Measurements from ENCODE around the gene ZNF181.
"Not testable (repeated sequence)": the region's sequence is repeated elsewhere in the genome, so short reads cannot be mapped to it uniquely, and the experiment has no call there.

The ZNF181 gene

GRCh38 chr19:34733746-34734536 lies at the start of gene ZNF181:
Gene ZNF181 (plus strand): TSS chr19:34734243. CDS start chr19:34735038, 795 bp downstream.
- peak; percentile 82 for DNase-seq (ENCODE audit: low spot score)

- DNase-seq (ENCODE audit: low spot score), result not testable (repeated sequence)
Measured at GRCh38 chr19:34685266-34685665, 48.8 kb upstream of the ZNF181 start.

- DNase-seq (ENCODE audit: low spot score), result no peak
Measured at GRCh38 chr19:34686455-34686854, 47.6 kb upstream of the ZNF181 start.

DNA sequence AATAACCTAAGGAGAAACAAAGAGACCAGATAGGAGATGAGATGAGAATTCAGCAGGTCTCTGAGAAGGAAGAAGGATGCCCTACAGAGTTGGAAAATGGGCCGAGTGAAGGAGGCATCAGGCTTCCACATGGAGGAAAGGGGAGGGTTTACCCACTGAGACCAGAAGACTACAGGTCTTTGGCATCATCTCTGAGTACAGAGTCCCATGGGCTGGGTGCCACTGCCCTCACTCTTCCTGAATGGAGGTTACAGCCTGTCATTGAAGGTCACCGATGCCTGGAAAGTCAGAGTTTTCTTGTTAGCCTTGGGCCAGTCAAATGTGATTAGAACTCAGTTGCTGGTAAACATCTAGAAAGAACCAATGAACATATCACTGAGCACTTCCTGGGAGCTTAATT lies 46.7 kb upstream of the ZNF181 start:
- no peak for DNase-seq (ENCODE audit: low spot score)

GRCh38 chr19:34688592-34688991 lies 45.5 kb upstream of the ZNF181 start:
- no peak for DNase-seq (ENCODE audit: low spot score)

DNA sequence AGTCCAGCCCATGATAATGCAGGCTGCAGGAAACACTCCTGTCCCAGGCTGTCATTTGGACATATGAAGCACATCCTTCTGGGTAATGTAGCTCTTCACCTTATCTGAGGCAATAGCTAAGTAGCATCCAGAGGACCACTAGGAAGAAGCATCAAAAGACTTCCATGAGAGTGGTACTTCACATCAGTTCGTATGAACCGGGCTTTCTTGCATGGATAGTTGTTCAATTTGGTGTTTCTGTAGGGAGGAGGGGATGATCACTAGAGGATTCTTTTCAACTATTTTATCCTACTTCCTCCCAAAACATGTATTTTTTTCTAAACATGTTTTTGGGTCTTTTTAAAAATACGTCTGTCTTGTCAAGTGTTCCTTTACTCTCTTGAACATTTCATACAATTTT lies 43.7 kb upstream of the ZNF181 start:
- DNase-seq (ENCODE audit: low spot score), result no peak

DNA sequence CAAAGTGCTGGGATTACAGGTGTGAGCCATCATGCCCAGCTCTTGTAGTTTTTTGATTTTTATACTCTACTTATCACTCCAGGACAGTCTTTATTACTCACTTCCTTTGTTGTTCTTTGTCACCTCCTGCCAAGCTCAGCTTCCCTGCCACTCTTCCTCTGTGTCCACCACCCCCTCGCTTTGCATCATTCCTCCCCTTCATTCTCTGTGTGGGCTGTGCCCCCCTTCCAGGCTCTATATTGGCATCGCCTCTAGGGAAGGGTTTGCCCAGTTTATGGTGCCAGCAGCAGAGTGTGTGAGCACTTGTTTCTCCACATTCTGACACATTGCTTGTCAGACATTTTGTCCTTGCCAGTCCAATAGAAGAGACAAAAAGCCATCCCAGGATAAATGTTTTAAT lies 41.5 kb upstream of the ZNF181 start:
- peak; percentile 29 for DNase-seq (ENCODE audit: low spot score)

GRCh38 chr19:34707661-34708060 lies 26.4 kb upstream of the ZNF181 start:
- DNase-seq (ENCODE audit: low spot score), result no peak

DNA sequence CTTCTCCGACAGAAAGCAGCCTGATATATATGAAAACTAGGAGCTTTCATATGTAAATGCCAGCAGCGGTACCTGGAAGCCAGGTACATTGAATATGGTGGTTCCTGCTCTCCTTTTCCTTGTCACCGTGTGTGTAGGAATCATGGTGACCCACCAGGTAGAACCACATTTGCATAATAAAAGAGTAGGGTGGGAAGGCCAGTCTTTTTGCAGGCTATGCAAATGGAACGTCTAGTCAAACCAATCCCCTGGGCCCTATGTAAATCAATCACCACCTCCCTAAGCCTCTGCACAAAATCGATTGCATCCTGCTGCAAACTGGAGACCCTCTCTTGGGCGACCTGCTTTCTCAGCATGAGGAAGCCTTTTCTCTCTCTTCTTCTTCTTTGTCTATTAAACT lies 22.2 kb upstream of the ZNF181 start:
- DNase-seq (ENCODE audit: low spot score), result no peak

DNA sequence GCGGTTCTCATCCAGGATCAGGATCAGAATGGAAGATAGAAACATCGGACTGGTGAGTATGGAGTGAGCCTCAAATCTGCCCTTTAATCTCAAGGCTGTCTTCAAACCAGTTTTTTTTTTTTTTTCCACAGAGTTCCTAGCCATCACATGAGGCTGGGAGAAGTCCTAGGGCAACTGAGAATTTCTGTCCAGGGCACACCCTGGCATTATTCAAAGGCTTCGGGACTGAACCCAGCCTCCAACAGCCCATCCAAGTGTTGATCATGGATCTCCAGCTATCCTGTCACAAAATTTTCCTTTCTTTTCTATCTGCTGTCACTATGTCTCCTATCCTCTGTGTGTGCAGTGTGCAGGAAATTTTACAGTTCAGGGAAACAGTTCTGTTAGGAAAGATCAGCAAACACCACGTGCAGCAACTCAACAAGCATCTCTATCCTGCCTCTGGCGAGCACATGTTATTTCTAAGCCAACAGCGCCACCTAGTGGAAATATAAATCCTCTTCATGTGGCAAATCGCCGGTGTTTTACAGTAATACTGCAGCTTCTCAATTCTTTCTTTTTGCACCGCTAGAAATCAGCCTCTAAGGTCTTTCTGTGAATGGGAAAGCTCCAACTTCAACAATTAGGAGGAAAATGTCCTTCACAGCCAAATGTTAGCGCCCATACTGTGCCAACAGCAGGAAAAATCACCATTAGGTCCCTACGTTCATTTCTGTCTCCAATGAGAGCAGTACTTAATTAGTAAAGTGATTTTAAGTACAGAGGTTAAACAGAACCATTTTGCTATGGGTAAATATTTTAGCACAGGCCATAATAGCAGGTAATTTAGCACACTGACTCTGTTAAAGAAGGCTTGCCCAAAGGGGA lies 21.4 kb upstream of the ZNF181 start:
- DNase-seq (ENCODE audit: low spot score), result peak; percentile 63

DNA sequence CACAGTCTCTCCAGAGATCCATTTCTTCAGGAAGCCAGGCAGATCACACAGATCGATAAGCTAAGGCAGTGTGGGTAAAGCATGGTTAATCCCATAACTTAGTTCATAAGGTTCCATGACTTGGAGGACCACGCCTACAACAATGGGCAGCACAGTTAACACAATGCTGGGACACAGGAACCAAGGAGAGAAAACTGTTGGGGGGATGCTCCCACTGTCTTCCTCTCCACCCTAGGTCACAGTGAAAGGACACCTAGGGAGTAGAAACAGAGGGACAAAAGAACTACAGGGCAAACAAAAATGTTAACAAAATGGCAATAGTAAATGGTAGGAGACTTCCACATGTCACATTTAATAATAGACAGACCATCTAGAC lies 20.8 kb upstream of the ZNF181 start:
- no peak for DNase-seq (ENCODE audit: low spot score)

- DNase-seq (ENCODE audit: low spot score), result no peak
Measured at GRCh38 chr19:34715357-34715756, 18.7 kb upstream of the ZNF181 start.

DNA sequence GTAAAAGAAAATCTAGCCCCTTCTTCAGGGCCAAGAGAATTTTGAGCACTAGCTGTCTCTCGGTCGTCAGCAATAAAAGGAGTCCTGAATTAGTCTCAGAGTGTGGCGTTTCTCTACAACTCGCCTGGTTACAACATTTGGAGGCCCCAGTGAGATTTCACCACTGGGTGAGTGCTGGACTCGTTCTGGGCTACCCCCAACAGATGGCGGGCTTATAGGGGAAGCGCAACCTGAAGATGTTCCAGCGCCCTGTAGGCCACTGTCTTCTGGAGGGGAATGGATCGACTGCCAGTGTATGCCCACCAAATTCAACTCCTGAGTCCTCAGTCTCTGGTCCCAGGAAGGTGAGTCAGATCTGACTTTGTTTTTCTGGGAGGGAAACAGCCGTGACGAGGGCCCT lies 11.7 kb upstream of the ZNF181 start:
- DNase-seq (ENCODE audit: low spot score), result no peak

GRCh38 chr19:34725400-34725799 lies 8.6 kb upstream of the ZNF181 start:
- no peak for DNase-seq (ENCODE audit: low spot score)

GRCh38 chr19:34731019-34731829 lies 2.8 kb upstream of the ZNF181 start:
- DNase-seq (ENCODE audit: low spot score), result no peak

- no peak for DNase-seq (ENCODE audit: low spot score)
Measured at GRCh38 chr19:34731964-34732363, 2.1 kb upstream of the ZNF181 start.

GRCh38 chr19:34732612-34733211 lies 1.3 kb upstream of the ZNF181 start:
- DNase-seq (ENCODE audit: low spot score), result no peak

DNA sequence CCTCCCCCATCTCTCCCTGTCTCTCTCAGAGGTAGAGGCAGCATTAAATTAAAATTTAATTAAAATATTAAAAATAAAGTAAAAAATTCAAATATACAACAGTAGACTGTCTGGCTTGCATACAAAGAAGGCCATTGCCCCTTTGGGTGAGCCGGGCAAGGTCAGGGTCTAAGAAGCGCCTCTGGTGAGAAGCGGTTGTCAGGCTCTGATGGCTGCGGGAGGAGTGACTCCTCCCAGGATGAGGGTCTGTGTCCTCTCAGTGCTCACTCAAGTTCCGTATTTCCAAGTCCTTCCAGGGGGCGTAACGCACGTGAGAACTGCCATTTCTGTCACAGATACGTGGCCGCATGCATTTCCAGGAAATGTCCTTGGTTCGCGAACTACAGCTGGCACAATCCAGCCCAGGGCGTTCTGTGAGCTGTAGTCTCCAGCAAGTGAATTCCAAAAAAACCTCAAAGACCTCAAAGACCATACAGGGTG lies 737 bp upstream of the ZNF181 start:
- no peak for DNase-seq (ENCODE audit: low spot score)

DNA sequence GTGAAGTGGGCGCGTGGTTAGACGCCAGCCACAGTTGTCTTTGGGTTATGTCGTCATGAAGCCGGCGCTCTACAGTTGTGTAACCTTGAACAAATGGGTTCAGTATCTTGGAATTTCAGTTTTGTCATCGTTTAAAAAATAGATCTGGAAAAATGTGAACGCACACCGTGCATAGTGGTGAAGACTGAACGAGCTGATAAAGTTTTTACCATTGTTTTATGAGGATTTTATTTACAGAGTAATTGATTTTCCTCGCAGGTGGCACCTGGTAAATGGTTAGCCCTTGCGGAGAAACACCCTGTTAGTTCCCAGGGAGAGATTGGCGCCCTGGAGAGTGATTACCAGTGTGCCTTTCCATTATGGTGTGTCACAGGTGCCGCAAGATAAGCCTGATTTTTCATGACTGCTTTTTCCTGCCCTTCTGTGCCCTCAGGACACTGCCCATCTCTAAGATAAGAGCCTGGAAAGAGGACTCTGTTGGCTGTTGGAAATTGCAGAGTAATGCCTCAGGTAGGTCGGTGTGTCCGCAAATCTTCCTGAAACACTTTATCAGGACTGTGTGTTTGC lies 577 bp downstream of the ZNF181 start:
- no peak for DNase-seq (ENCODE audit: low spot score)

DNA sequence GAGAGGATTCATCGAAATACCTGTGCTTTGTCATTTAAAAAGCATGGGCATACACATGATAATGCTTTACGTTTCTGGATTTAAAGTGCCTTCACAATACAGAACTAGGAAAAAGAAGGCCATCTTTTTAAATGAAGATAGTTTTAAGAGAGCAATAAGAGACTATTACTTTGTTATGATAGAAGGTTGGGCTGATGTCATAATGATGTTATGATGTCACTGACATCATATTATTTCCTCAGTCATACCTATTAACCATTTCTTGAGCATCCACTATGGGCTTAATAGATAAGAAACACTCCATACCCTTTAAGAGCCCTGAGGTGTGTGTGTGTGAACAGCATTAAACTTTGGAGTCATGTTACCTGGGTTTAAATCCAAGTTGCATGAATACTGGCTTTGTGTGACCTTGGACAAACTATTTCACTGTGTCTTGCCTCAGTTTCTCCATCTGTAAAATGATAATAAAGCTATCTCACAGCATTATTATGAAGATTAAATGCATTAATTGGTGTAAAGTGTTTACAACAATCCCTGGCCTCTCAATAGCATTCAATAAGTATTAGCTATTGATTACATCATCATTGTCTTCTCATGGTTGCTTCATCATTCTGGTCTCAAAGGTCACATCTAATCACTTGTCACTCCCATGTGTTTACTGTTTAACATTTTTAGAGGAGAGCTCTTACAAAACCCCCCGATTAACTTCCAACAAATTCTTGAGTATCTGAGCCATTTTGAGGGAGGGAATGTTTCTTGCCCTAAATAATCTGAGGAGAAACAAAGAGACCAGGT lies 11.1 kb downstream of the ZNF181 start:
- DNase-seq (ENCODE audit: low spot score), result no peak

DNA sequence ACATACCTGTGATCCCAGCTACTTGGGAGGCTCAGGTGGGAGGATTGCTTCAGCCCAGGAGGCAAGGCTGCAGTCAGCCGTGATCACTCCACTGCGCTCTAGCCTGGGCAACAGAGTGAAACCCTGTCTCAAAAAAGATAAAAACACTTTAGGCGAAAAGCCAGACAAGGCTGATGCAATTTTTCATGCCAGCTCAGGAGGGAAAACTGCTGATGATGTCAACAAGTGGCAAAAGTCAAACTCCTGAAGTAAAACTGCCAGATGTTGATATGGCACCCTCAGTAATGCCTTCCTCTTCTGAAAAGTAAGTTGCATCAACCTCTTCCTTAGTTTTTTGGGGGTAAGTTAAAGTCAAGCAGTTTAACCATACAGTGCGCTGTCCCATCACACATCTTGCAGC lies 23.4 kb downstream of the ZNF181 start:
- no peak for DNase-seq (ENCODE audit: low spot score)

All from kidney capillary endothelial cell (primary cell).